Frontal cortex (tissue), 4 donors: ENCODE data around the gene GAS2L1. TPM values are rescaled to one million over a fixed set of nuclear protein-coding genes. Genes with fewer than 3 reads are reported as not detected.
"Not testable (repeated sequence)": the region's sequence is repeated elsewhere in the genome, so short reads cannot be mapped to it uniquely, and the experiment has no call there.

ENCODE experiments used
- DNase-seq, 2 donors: peaks; one replicate each; pipeline ENCODE4 v3.0.0; 2012; ENCODE audit warnings: low spot score in 2 of 2
- FAIRE-seq: peaks from 2 replicates; lab custom pipeline; 2012; peaks lifted over from hg19 to GRCh38; lab: Jason Lieb, UNC
- total RNA-seq: library from RNA; depleted of rRNA; stranded (reverse); fragments of >200 nt; gene quantifications from one replicate; pipeline ENCODE4 v1.2.3, GENCODE V29; 2014
- donor health status: control.
- donor health status: control.
- donor health status: control.

The GAS2L1 gene
- total RNA-seq, 1 donor from 2014 or later = 2.9 TPM

DNA sequence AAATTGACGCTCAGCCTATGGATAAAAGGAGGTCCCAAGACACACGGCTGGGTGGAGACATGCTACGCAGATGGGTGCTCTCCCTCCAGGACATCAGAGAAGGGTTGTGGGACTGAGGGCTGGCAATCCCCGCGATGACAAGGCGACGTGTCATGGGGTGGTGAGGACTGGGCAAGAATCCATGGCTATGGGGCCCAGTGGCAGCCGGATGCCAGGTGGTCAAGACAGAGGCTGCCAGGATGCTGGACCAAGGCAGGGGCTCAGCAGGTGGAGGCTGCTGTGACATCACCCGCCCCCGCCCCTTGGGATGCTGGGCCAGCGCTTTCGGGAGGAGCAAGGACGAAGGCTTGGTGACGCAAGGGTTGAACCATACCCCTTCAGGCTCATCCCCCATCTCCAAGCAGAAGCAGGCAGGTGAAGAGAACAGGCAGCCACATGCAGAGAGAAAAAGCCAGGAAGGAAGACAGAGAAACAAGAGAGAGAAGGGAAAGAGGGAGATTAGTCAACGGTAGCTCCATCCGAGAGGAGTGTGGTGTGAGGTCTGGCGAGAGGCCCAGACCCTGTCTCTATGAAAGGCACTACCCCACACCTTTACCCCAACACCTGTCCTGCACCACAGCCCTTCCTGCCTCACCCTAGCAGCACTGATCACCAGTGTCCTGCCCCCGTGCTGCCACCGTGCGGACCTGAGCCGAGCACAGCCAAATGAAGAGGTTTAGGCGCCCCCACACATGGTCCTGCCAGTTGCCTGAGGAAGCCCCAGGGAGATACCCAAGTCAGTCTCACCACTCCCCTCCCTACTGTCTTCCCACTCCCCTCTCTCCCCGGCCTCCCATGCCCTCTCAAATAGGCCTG, 33.2 kb downstream of the GAS2L1 start:
- no peak for FAIRE-seq
- DNase-seq = no peak

DNA sequence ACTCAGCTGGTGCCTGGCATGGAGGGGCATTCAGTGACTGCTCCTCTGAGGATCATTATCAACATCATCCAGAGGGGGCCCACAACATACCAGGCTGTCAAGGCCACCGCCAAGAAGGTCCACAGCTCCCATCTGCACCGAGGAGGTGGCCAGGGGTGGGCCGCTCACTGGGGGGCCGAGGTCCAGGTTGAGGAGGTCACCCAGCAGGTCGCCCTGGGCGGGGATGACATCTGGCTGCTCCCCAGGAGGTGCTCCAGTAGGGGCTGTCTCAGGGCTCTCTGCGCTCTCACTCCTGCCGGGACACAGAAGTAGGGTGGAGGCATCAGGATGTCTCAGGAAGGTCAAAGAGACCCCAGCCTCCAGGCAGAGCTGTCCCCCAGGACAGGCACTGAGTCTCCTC, 34.1 kb downstream of the GAS2L1 start:
- DNase-seq (no peak), FAIRE-seq (no peak)

DNA sequence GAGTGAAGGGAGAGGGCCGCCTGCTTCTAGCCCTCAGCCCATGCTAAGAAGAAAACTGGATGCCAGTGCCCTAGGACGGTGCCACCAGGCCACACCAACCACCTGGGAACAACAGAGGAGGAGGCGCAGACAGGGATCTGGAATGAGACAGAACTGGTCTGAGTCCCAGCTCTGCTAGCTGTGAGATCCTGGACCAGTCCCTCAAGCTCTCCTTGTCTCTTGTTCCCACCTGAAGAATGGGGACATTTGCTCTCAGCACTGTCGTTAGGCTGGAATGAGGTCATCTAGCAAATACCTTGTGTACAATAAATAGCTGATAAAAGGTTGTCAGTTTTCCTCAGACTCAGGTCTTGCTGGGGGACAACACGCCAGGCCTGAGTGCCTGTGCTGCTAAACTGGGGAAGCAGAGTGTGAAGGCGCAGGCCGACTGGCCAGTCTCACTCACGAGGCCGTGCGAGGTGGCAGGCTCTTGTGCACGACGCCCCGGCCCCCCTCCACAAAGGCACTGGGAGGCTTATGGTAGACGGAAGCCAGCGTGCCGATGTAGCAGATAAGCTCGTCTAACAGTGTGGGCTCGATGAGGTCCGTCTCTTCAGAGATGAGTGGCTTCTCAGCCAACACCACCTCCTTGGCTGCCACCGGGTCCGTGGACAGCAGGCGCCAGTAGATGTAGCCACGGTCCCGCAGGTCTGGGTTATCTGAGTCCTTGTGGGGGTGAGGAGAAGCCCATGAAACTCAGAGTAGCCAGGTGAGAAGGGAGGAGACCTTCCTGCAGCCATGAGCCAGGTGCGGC, 34.8 kb downstream of the GAS2L1 start:
- no peak for FAIRE-seq
- no peak for DNase-seq

DNA sequence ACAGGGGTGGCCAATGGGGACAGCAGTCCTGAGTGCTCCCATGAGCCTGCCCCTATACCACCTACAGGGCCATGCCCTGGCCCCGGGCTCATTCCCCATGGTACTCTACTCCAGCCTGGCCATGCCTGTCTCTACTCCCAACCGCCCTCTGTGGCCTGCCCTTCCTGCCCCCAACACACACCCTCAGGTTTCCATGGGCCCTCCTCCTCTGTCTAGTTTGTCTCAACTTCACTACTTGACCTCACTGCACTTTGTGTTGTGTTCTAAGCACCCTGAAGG, 35.3 kb downstream of the GAS2L1 start:
- DNase-seq (no peak), FAIRE-seq (no peak)

DNA sequence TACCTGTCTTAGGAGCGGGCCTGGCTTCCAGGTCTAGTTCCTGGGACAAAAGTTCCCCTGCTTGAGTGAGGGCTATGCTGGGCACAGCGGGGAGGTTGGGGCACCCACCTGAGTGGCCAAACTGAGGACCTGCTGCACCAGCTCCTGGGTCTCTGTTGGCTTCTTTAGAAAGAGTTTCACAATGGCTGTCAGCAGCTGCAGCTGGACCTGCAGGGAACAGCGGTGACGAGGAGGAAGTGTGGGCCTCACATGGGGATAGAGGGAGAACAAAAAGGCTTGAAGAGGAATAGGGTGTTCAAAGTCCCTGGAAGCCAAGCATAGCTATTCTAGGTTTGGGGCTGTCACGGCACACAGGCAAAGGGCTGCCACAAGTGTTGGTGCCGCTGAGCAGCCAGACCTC, 35.7 kb downstream of the GAS2L1 start:
- DNase-seq (no peak), FAIRE-seq (no peak)

DNA sequence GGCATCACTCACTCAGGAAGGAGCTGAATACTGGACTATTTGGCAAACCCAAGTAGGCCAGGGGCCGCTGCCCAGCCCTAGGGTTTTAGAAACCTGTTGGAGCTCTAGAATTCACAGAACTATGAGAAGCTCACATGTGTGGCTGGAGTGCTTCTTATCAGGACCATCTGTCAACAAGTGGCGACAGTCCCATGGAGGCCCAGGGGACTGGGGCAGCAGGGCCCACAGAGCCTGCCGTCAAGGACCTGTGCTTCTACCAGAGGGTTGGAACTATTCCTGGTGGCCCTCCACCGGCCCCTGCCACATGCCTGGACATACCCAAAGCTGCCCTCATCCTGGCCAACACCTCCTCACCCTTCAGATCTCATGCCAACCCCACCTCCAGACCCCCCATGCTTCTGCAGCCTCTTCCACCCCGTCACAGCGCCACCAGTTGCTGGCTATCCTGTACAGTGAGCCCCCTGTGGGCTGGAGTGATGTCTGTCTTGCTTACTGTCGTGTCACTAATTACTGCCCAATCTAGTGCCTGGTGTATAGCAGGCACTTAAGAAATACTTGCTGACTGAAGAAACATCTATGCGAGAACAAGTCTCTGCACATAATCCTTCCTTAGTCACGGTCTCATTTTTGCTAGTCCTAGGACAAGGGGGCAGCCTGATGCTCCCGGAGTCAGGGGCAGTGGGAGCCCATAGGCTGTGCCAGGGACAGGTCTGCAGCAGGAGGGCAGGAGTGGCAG, 36.3 kb downstream of the GAS2L1 start:
- no peak for FAIRE-seq

DNA sequence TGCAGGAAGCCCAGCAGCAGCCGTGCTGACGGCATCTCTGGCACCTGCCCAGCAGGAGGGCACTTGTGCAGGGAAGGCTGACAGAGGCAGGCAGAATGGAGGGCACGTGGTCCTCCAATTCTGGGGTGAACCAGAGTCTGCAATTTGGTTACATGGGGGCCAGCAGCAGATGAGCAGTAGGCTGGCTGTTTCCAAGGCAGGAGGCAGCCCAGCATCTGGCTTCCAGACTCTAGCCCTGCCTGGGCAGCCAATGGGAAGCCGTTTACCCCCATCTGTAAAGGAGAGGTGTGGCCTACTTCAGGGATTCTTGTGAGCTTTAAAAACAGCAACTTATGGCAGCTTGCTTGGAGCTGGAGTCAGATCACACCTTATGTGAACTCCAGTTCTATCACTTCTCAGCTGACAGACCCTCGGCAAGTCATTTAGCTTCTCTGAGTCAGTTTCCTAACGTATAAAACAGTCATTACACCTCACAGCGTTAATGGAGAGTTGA, 36.9 kb downstream of the GAS2L1 start:
- no peak for FAIRE-seq
- peak in 1 of 2 donors; percentile 72 for DNase-seq

More for the DNA sequence above, 36.3 kb downstream of the GAS2L1 start:
- no peak for DNase-seq

DNA sequence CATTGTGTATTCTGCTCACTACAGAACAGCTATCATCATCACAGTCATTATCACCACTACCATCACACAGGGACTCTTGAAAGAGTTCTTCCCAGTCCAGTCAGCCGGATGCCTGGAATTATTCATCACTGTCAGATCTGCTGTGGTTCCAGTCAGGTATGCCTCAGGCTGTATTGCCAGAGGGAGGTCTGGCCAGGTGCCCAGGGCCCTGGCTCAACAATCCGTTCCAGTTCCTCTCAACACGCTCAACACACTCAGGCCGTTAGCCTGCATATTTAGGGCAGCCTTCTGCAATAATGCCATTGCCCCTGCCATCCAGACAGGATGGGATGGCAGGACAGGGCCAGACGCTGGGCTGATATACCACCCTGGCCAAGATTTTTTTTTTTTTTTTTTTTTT, 37.7 kb downstream of the GAS2L1 start:
- FAIRE-seq (no peak), DNase-seq (no peak)

DNA sequence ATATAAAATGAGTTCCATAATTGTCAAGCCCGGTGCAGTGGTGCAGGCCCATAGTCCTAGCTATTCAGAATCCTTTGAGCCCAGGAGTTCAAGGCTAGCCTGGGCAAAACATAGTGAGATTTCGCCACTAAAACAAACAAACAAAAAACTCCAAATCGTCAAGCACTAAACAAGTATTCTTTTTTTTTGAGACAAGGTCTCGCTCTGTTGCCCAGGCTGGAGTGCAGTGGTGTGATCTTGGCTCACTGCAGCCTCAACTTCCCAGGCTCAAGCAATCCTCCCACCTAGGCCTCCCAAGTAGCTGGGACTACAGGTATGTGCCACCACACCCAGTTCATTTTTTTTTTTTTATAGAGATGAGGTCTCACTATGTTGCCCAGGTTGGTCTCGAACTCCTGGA, 38.4 kb downstream of the GAS2L1 start:
- DNase-seq, FAIRE-seq: not testable (repeated sequence)

DNA sequence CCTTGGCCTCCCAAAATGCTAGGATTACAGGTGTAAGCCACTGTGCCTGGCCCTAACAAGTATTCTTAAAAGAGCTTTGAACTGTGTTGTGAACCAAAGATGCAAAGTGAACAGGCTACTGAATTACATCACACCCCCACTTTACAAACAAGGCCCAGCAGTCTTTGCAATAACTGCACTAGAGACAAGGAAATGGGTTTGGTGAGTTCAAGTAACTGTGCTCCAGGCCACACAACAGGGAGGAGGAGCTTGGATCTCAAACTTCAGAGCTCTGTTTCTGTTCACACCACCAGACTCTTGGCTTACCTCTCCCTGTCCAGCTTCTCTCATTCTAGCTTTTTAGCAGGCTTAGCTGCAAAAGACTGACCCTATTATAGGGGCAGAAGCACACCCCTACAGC, 39.5 kb downstream of the GAS2L1 start:
- FAIRE-seq = no peak
- DNase-seq = no peak

DNA sequence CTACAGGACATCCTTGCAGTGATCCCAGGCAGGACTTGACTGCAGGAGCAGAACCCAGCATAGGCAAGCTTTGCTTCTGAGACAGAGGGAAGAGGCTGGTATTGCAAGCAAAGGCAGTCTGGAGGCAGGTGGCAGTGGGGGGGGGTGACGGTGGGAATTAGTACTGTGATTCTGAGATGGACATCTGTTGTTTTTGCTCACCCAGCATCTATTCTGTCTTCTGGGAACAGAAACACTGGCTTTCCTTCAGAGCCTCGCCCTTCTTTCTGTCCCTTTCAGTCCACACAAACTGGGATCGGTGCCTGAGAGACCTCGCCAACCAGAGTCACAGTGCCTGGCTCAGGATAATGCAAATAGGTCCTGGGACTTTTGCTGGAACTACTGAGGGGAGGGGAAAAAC, 40.2 kb downstream of the GAS2L1 start:
- FAIRE-seq (no peak), DNase-seq (no peak)

DNA sequence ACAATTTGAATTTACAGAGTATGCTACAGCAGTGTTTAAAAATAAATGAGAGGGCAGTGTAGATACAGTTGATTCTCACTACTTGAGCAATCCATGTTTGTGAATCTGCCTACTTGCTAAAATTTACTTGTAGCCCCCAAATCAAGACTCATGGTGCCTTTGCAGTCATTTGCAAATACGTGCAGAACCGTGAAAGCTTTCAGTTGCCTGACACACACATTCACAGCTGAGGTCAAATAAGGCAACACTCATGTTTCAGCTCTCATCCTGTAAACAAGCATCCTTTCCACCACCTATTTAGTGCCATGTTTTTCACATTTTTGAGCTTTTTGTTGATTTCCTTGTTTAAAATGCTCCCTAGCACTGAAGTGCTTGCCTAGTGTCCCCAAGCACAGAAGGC, 41.6 kb downstream of the GAS2L1 start:
- FAIRE-seq = no peak
- DNase-seq = no peak

DNA sequence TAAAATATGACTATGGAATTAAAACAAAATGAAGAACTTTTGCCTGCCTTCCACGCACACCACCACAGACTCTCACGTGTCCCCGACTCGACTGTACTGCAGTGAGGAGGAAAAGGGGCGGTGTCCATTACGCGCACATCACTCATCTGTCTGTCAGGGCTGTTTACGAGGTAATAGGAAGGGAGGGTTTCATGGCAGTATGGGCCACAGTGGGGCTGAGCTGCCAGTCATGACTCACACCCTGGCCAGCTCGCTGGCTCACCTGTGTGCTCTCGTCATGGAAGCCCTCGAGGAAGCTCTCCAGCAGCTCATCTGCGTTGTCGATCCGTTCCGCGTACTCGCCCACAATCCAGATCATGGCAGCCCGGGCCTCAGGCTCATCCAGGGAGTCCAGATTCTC, 42.5 kb downstream of the GAS2L1 start:
- FAIRE-seq (no peak), DNase-seq (no peak)

DNA sequence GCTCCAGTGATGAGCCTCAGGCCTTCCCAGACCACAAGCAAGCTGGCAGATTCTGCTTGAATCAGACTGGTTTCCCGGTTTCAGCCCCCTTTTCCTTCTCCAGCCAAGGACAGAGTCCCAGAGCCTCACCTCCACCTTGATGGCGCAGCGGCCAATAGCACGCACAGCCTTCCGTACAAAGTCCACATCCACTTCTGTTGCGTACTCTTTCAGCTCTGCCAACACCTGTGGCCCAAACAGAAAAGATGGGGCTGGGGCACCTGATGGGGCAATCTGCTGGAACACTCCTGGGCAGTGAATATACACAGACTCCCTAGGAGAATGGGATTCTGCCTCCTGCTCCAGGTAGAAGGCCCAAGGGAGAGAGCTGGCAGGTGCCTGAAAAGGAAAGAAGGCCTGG, 44.6 kb downstream of the GAS2L1 start:
- no peak for DNase-seq
- no peak for FAIRE-seq

DNA sequence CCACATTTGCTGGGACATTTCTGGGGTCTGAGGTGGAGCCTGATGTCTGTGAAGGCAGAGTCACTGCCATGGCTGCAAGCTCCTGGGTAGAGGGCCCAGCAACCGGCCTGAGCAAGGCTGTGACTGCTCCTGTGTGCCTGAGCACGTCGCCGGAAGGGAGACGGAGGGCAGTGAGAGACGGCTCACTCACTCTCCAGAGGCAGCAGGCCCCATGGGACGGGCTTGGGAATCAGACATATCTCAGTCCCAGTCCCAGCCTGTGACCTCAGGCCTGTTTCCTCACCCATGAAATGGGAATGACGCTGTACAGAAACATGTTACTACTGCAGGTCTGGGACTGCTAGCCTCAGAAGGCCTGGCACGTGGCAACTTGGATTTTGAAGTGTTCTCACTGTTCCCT, 45.4 kb downstream of the GAS2L1 start:
- FAIRE-seq (no peak), DNase-seq (no peak)

DNA sequence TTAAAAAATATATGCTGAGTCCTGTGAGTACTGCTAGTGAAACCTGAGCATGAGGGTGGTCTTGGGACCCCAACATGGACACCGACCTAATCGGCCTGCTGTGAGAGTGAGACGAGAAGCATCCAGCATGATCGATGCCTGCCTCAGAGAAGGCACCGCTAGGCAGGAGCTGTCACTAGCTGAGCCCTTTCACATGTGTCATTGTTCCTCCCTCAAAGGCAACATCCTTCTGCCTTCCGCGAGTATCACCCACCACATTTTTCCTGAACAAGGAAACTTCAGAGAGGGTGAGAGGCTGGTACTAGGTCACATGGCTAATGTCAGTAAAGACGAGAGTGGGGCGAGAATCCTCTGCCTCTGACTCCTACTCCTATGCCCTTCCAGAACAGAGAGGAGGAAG, 46.3 kb downstream of the GAS2L1 start:
- DNase-seq (no peak), FAIRE-seq (no peak)

DNA sequence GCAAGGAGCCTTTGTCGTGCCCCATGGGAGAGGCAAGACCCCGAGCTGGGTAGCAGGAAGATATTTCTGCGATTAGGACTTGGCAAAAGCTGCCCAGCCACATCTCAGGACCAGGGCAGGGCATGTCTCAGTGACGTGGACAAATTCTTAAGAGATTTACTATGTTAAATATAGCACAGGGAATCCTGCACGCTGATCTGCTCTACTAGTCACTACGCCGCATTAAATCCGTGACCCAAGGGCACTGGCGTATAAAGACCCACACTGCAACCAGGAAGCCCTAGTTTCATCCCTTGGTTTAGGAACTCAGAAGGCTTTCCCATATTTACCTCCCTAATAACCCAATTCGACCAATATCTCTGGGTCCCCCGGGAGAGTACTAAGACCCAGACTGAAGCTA, 46.8 kb downstream of the GAS2L1 start:
- FAIRE-seq (no peak), DNase-seq (no peak)

DNA sequence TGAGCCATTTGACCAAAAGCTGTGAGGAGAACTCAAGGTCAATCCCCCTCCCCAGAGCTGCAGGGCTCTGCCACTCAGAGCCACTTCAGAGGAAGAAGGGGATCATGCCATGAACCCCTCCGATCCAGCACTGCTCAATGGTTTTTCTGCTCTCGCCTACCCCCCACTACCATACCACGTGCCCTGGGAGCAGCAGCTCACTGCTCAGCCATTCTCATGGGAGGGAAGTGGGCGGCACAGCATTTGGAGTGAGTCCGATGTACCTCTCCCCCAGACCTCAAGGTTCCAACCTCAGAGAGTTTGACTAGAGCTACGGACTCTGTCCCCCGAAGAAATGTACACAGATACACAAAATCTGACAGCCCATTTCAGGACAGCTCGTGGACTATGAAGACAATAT, 47.4 kb downstream of the GAS2L1 start:
- FAIRE-seq (no peak), DNase-seq (no peak)

DNA sequence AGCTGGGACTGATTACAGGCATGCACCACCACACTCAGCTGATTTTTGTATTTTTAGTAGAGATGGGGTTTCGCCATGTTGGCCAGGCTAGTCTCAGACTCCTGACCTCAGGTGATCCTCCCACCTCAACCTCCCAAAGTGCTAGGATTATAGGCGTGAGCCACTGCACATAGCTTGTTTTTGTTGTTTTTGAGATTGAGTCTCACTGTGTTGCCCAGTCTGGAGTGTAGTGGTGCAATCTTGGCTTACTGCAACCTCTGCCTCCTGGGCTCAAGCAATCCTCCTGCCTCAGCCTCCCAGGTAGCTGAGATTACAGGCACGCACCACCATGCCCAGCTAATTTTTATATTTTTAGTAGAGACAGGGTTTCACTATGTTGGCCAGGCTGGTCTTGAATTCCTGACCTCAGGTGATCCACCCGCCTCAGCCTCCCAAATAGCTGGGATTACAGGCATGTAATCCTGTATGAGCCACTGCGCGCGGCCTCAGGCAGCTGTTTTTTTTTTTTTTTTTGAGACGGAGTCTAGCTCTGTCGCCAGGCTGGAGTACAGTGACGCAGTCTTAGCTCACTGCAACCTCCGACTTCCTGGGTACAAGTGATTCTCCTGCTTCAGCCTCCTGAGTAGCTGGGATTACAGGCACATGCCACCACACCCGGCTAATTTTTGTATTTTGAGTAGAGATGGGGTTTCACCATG, 50.9 kb downstream of the GAS2L1 start:
- not testable (repeated sequence) for FAIRE-seq

DNA sequence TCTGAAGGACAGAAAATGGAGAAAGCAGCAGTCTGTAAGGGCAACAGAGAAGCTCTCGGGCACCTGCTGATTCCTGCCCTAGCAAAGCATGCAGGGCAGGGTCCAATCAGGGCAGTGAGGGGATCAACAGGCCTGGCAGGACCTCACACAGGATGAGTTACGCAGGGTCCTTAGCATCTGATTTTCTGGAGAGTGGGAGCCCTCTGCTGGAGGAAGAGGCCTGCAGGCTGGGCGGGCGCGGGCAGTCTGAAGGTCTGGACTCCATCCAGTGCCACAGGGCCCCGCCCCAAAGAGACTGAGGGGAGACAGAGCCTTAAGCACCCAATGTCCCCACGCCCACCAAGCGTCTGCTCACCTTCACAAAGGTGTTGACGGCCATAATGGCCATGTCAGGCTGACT, 53.0 kb downstream of the GAS2L1 start:
- FAIRE-seq (no peak), DNase-seq (peak in 1 of 2 donors; percentile 71)

More for the DNA sequence above, 50.9 kb downstream of the GAS2L1 start:
- DNase-seq = not testable (repeated sequence)
